WI38 (cell line): Measurements from ENCODE around the gene GP9.

ENCODE experiments used
- H3K4me3 ChIP-seq: 2 replicates; pipeline ENCODE4 v1.5.1; 2011; ENCODE audit warnings: low read depth, mild to moderate bottlenecking, control low read depth, low read length
- CTCF ChIP-seq: IDR thresholded peaks from 2 replicates; pipeline ENCODE4 v1.5.1; 2012; ENCODE audit warnings: low read depth, mild to moderate bottlenecking, control low read depth, low read length

GP9 gene

GRCh38 chr3:129016720-129017483 is 43.7 kb upstream of the GP9 start:
- H3K4me3 ChIP-seq, result no peak overlapping the region
- TF ChIP-seq CTCF, result no peak

GRCh38 chr3:129017484-129017899 is 43.1 kb upstream of the GP9 start:
- TF ChIP-seq CTCF, result no peak
- H3K4me3 ChIP-seq, result no peak overlapping the region

GRCh38 chr3:129018271-129018670 is 42.3 kb upstream of the GP9 start:
- TF ChIP-seq CTCF, result no peak
- no peak overlapping the region for H3K4me3 ChIP-seq

GRCh38 chr3:129018751-129019150 is 41.8 kb upstream of the GP9 start:
- no peak for TF ChIP-seq CTCF
- no peak overlapping the region for H3K4me3 ChIP-seq

- no peak for TF ChIP-seq CTCF
- H3K4me3 ChIP-seq, result no peak overlapping the region
Observed at GRCh38 chr3:129019266-129019665, 41.3 kb upstream of the GP9 start.

- no peak for TF ChIP-seq CTCF
- no peak overlapping the region for H3K4me3 ChIP-seq
Observed at GRCh38 chr3:129020691-129021090, 39.9 kb upstream of the GP9 start.

- H3K4me3 ChIP-seq, result no peak overlapping the region
- TF ChIP-seq CTCF, result no peak
Observed at GRCh38 chr3:129021140-129021551, 39.4 kb upstream of the GP9 start.
